HL-60 (cell line): ENCODE measurements around the gene CFAP57.

Experiments used
- POLR2AphosphoS5 ChIP-seq: IDR thresholded peaks from 2 replicates; pipeline ENCODE4 v1.6.1; 2012; ENCODE audit warnings: low read depth
- TF ChIP-seq, protein P1 (sequence below): IDR thresholded peaks from one replicate; pipeline ENCODE4 v1.5.1; 2011; ENCODE audit warnings: low read length, control low read depth, inconsistent platforms; ENCODE audit not compliant: insufficient read depth

DNA sequence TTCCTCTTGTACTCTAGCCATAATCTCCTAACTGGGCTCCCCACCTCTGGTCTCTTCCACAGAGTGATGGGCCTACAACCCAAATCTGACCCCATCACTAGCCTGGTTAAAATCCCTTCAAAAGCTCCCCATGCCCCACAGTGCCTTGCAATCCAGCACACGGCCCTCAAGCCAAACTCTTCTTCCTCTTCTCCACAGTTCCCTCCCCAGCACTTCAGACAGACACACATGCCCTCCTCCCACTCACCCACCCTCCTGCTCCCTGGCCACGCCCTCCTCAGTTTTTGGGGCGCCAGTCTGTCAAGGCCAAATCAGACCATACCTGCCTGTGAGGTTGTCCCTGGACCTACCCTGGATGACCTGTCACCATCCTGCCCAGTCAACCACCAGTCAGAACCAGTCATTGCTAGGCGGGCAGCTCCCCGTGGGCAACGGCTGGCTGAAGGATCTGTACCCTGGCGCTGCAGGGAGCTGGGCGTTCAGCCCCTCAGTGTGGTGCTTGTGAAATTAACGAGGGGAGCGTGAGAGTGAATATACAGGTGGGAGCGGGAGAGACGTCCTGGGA is 112.5 kb downstream of the CFAP57 start:
- TF ChIP-seq, protein P1, sequence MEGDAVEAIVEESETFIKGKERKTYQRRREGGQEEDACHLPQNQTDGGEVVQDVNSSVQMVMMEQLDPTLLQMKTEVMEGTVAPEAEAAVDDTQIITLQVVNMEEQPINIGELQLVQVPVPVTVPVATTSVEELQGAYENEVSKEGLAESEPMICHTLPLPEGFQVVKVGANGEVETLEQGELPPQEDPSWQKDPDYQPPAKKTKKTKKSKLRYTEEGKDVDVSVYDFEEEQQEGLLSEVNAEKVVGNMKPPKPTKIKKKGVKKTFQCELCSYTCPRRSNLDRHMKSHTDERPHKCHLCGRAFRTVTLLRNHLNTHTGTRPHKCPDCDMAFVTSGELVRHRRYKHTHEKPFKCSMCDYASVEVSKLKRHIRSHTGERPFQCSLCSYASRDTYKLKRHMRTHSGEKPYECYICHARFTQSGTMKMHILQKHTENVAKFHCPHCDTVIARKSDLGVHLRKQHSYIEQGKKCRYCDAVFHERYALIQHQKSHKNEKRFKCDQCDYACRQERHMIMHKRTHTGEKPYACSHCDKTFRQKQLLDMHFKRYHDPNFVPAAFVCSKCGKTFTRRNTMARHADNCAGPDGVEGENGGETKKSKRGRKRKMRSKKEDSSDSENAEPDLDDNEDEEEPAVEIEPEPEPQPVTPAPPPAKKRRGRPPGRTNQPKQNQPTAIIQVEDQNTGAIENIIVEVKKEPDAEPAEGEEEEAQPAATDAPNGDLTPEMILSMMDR = no peak
- no peak for TF ChIP-seq POLR2AphosphoS5
